Measurements from ENCODE around the gene ACBD7.

- TF ChIP-seq CTCF (IDR thresholded peaks at IDR 0.05): no peak
- TF ChIP-seq POLR2A (IDR thresholded peaks at IDR 0.05): no peak
- no peak for TF ChIP-seq POLR2AphosphoS5 (IDR thresholded peaks at IDR 0.05; ENCODE audit: insufficient read depth in 1 of 2, low read depth in 1 of 2)
Measured at GRCh38 chr10:15075421-15075820, 13.2 kb downstream of the ACBD7 start.

Data from vagina (tissue), 2 donors.